IMR-90 (cell line): ENCODE results near the gene VPREB3. TPM values are rescaled to one million over a fixed set of nuclear protein-coding genes. Genes with fewer than 3 reads are reported as not detected.

Experiments used
- ATAC-seq: fragments of 200-7000 bp; cut with Tn5 transposase; 2 replicates; pipeline ENCODE4 v1.9.1; 2020; ENCODE audit warnings: low read depth, mild to moderate bottlenecking, moderate library complexity
- BruUV-seq: library from RNA; stranded (reverse); fragments of 400-500 nt; replicated peaks from 2 replicates; lab custom pipeline; 2021; lab: Mats Ljungman, UMichigan
- CTCF ChIA-PET: fragments of 300-600 bp; formaldehyde crosslinking; extraction: SDS; loops from one replicate; lab custom pipeline; 2021; ENCODE audit warnings: antibody characterized with exemption; lab: Yijun Ruan, JAX
- POLR2A ChIA-PET: fragments of 300-600 bp; sonication (Branson Sonifier 250); formaldehyde crosslinking; loops from one replicate; lab custom pipeline; 2022; ENCODE audit warnings: antibody characterized with exemption; ENCODE audit not compliant: unreplicated experiment; lab: Charles Lee
- DNase-seq: peaks from one replicate; pipeline ENCODE4 v3.0.0; 2013
- H2AFZ ChIP-seq: replicated peaks from 2 replicates; pipeline ENCODE3; 2013; ENCODE audit warnings: low read length, mild to moderate bottlenecking; ENCODE audit not compliant: poor library complexity
- H2AK5ac ChIP-seq: 2 replicates; pipeline ENCODE4 v1.6.1; 2013; ENCODE audit warnings: low read depth, low read length, inconsistent platforms
- H2AK9ac ChIP-seq: replicated peaks from 2 replicates; pipeline ENCODE3; 2013; ENCODE audit warnings: mild to moderate bottlenecking, low read depth, low read length, moderate library complexity; ENCODE audit not compliant: poor library complexity
- H2BK120ac ChIP-seq: 2 replicates; pipeline ENCODE4 v1.6.1; 2013; ENCODE audit warnings: low read depth, low read length, inconsistent platforms
- H2BK15ac ChIP-seq: 3 replicates; pipeline ENCODE4 v1.6.1; 2013; ENCODE audit warnings: low read depth, low read length, inconsistent platforms
- H2BK20ac ChIP-seq: 2 replicates; pipeline ENCODE4 v1.6.1; 2013; ENCODE audit warnings: low read depth, mild to moderate bottlenecking, inconsistent platforms, low read length, moderate library complexity
- H2BK5ac ChIP-seq: 2 replicates; pipeline ENCODE4 v1.6.1; 2013; ENCODE audit warnings: mild to moderate bottlenecking, low read depth, low read length, inconsistent platforms; ENCODE audit not compliant: poor library complexity, severe bottlenecking
- H3K14ac ChIP-seq: replicated peaks from 2 replicates; pipeline ENCODE4 v1.6.1; 2013; ENCODE audit warnings: low read depth, low read length, inconsistent platforms
- H3K18ac ChIP-seq: 2 replicates; pipeline ENCODE4 v1.6.1; 2013; ENCODE audit warnings: low read depth, low read length, control low read depth
- H3K23ac ChIP-seq: 2 replicates; pipeline ENCODE4 v1.6.1; 2013; ENCODE audit warnings: low read depth, low read length, inconsistent platforms
- H3K27ac ChIP-seq: 2 replicates; pipeline ENCODE4 v1.5.1; 2013; ENCODE audit warnings: mild to moderate bottlenecking, control low read depth, low read length; ENCODE audit not compliant: insufficient read depth
- H3K27me3 ChIP-seq: 2 replicates; pipeline ENCODE4 v1.6.1; 2013; ENCODE audit warnings: low read length; ENCODE audit not compliant: control insufficient read depth, insufficient read depth
- H3K36me3 ChIP-seq: 2 replicates; pipeline ENCODE4 v1.6.1; 2013; ENCODE audit warnings: low read length, mixed read lengths; ENCODE audit not compliant: control insufficient read depth, insufficient read depth
- H3K4ac ChIP-seq: 2 replicates; pipeline ENCODE4 v1.6.1; 2013; ENCODE audit warnings: low read depth, low read length, inconsistent platforms
- H3K4me1 ChIP-seq: 2 replicates; pipeline ENCODE4 v1.6.1; 2013; ENCODE audit warnings: low read length, mixed read lengths; ENCODE audit not compliant: control insufficient read depth, insufficient read depth
- H3K4me2 ChIP-seq: 2 replicates; pipeline ENCODE4 v1.6.1; 2013; ENCODE audit warnings: low read depth, mild to moderate bottlenecking, control low read depth, low read length, moderate library complexity
- H3K4me3 ChIP-seq: 2 replicates; pipeline ENCODE4 v1.5.1; 2013; ENCODE audit warnings: low read depth, mild to moderate bottlenecking, control low read depth, low read length, moderate library complexity; ENCODE audit not compliant: insufficient read depth
- H3K56ac ChIP-seq: 2 replicates; pipeline ENCODE4 v1.6.1; 2013; ENCODE audit warnings: low read length, inconsistent platforms; ENCODE audit not compliant: insufficient read depth; ENCODE audit errors: extremely low read depth
- H3K79me1 ChIP-seq, 2 experiments: 2 replicates each; pipeline ENCODE4 v1.6.1; 2013; ENCODE audit warnings: low read length in 2 of 2, inconsistent platforms in 1 of 2, low read depth in 1 of 2
- H3K9ac ChIP-seq: 2 replicates; pipeline ENCODE4 v1.6.1; 2013; ENCODE audit warnings: low read depth, low read length, control low read depth
- H3K9me1 ChIP-seq: 2 replicates; pipeline ENCODE4 v1.6.1; 2013; ENCODE audit warnings: low read length, inconsistent platforms; ENCODE audit not compliant: insufficient read depth
- H3K9me3 ChIP-seq: 2 replicates; pipeline ENCODE4 v1.6.1; 2013; ENCODE audit warnings: low read length; ENCODE audit not compliant: control insufficient read depth, insufficient read depth
- H4K20me1 ChIP-seq: 2 replicates; pipeline ENCODE4 v1.6.1; 2013; ENCODE audit warnings: low read length, inconsistent platforms; ENCODE audit not compliant: insufficient read depth
- H4K5ac ChIP-seq: 2 replicates; pipeline ENCODE4 v1.6.1; 2013; ENCODE audit warnings: mild to moderate bottlenecking, low read depth, low read length, control low read depth
- H4K8ac ChIP-seq, 2 experiments: 2 replicates each; pipeline ENCODE4 v1.6.1; 2013; ENCODE audit warnings: low read depth in 2 of 2, low read length in 2 of 2, control low read depth in 1 of 2, inconsistent platforms in 1 of 2
- H4K91ac ChIP-seq: 2 replicates; pipeline ENCODE4 v1.6.1; 2013; ENCODE audit warnings: low read depth, low read length, inconsistent platforms; ENCODE audit not compliant: insufficient read depth
- BHLHE40 ChIP-seq: fragments of 150-350 bp; IDR thresholded peaks from 2 replicates; pipeline ENCODE4 v1.6.1; 2016; ENCODE audit warnings: mild to moderate bottlenecking, low read depth, low read length
- MXI1 ChIP-seq: IDR thresholded peaks from 2 replicates; pipeline ENCODE4 v1.6.1; 2012; ENCODE audit warnings: low read depth, mild to moderate bottlenecking, low read length, moderate library complexity, borderline replicate concordance
- NFE2L2 ChIP-seq: fragments of 150-350 bp; IDR thresholded peaks from 2 replicates; pipeline ENCODE4 v1.6.1; 2016; ENCODE audit warnings: low read depth, mild to moderate bottlenecking, low read length
- POLR2A ChIP-seq: IDR thresholded peaks from 2 replicates; pipeline ENCODE4 v1.6.1; 2012; ENCODE audit warnings: mild to moderate bottlenecking, low read depth, low read length
- RAD21 ChIP-seq: IDR thresholded peaks from 2 replicates; pipeline ENCODE4 v1.6.1; 2012; ENCODE audit warnings: low read length, improper control_type of control experiment
- RCOR1 ChIP-seq: IDR thresholded peaks from 2 replicates; pipeline ENCODE4 v1.6.1; 2012; ENCODE audit warnings: mild to moderate bottlenecking, low read length, improper control_type of control experiment; ENCODE audit not compliant: insufficient replicate concordance
- RFX5 ChIP-seq: IDR thresholded peaks from 2 replicates; pipeline ENCODE4 v1.8.0; 2012; ENCODE audit warnings: low read depth, mild to moderate bottlenecking, low read length, moderate library complexity
- WGBS, 2 experiments: methylation state at CpG; one replicate each; pipeline versions ENCODE4 v1.1.5 to v1.1.7; 2013; ENCODE audit warnings: missing lambda C conversion rate in 2 of 2; ENCODE audit not compliant: insufficient read length in 1 of 2; ENCODE audit errors: extremely low coverage in 2 of 2; 5-methylcytosine and 5-hydroxymethylcytosine counted together
- dilution Hi-C: fragments of 300-500 bp; cut with HindIII; formaldehyde crosslinking; loops from one replicate; pipeline ENCODE4 v1.14.3; 2018; ENCODE audit warnings: low sequenced_read_pairs; ENCODE audit not compliant: unreplicated experiment
- in situ Hi-C: fragments of 300-500 bp; cut with MboI; formaldehyde crosslinking; loops from 3 replicates; pipeline ENCODE4 v1.14.3; 2019; ENCODE audit warnings: low sequenced_read_pairs, inconsistent platforms, mixed read lengths
- intact Hi-C: fragments of 100-400 bp; cut with micrococcal nuclease; formaldehyde crosslinking; loops from 2 replicates; pipeline ENCODE4 v1.10.0; 2022
- polyA plus RNA-seq, 3 experiments: library from polyadenylated mRNA; depleted of rRNA; stranded (reverse); fragments of >200 nt; gene quantifications; 2 replicates each; pipeline ENCODE4 v1.2.3, GENCODE V29; 2012; ENCODE audit warnings: low replicate concordance in 1 of 3
- total RNA-seq: library from RNA; depleted of rRNA; stranded (reverse); fragments of >200 nt; gene quantifications from 2 replicates; pipeline ENCODE4 v1.2.3, GENCODE V29; 2012

Gene VPREB3
- total and polyA plus RNA-seq, 2 of the 4 experiments (the other 2 are of a cell fraction), result not detected

DNA sequence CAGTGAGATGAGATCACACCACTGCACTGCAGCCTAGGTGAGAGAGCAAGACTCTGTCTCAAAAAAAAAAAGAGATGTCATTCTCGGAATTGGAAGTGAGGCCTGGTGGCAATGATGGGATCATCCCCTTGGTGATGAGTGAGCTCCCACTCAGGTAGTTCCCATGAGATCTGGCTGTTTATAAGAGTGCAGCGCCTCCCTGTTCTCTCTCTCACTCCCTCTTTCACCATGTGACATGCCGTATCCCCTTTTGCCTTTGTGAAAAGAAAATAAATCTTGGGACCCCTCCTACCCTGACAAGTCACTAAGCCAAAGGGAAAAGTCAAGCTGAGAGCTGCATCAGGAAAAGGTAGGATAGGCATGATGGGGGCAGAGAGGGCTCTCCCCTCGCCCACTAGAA is 32.1 kb downstream of the VPREB3 start:
- H2AK9ac ChIP-seq, result no peak overlapping the region
- no peak overlapping the region for H3K4ac ChIP-seq
- no peak overlapping the region for H2BK20ac ChIP-seq
- no peak overlapping the region for H3K9ac ChIP-seq
- ATAC-seq, result no peak
- POLR2A ChIA-PET, result no interaction called here
- H3K4me3 ChIP-seq, result no peak overlapping the region
- no peaks in the 10 kb centered on the region for H3K9me3 ChIP-seq
- no peak overlapping the region for H3K18ac ChIP-seq
- in situ Hi-C loops (no loop called here), intact Hi-C loops (no loop called here), dilution Hi-C loops (no loop called here)
- WGBS, 2 experiments, result no CpG with 5 or more reads among the region's 4 CpGs
- H4K91ac ChIP-seq, result no peak overlapping the region
- H3K4me2 ChIP-seq, result no peak overlapping the region
- no peak for DNase-seq
- 0 out of 2 replicates have a peak, but pooled peaks cover 3% of the 10 kb centered on the region for H3K4me1 ChIP-seq
- no peak overlapping the region for H2AFZ ChIP-seq
- no peak overlapping the region for H4K5ac ChIP-seq
- H3K14ac ChIP-seq, result no peak overlapping the region
- peaks cover 4% of the 10 kb centered on the region for H3K9me1 ChIP-seq
- H3K27me3 ChIP-seq, result no peaks in the 10 kb centered on the region; the same call in 1 of the 2 replicates
- CTCF ChIA-PET, result no interaction called here
- no peak overlapping the region for H2BK5ac ChIP-seq
- H3K36me3 ChIP-seq, result no peaks in the 10 kb centered on the region
- H2BK15ac ChIP-seq, result no peak overlapping the region
- no peak overlapping the region for H3K27ac ChIP-seq
- H3K79me1 ChIP-seq, result no peaks in the 10 kb centered on the region
- H3K23ac ChIP-seq, result no peak overlapping the region
- H4K8ac ChIP-seq, result no peak overlapping the region
- no peak for TF ChIP-seq RFX5
- no peak for TF ChIP-seq BHLHE40
- no peak for TF ChIP-seq RCOR1
- no peak for TF ChIP-seq MXI1
- no peak for TF ChIP-seq RAD21
- TF ChIP-seq POLR2A, result no peak
- no peak for TF ChIP-seq NFE2L2
- no peak overlapping the region for H3K56ac ChIP-seq
- H4K20me1 ChIP-seq, result no peaks in the 10 kb centered on the region
- H2BK120ac ChIP-seq, result no peak overlapping the region
- no peak overlapping the region for H2AK5ac ChIP-seq
- BruUV-seq, result no TSS peak
